AG09309 (cell line): ENCODE data around the gene ACOT11.

Experiments
- DNase-seq: peaks from one replicate; pipeline ENCODE4 v3.0.0-alpha.2; 2010; ENCODE audit warnings: low read depth
- H3K4me3 ChIP-seq: 2 replicates; pipeline ENCODE4 v1.5.1; 2011; ENCODE audit warnings: mild to moderate bottlenecking, low read depth, low read length, moderate library complexity; ENCODE audit not compliant: control insufficient read depth
- CTCF ChIP-seq: IDR thresholded peaks from 2 replicates; pipeline ENCODE4 v1.5.1; 2011; ENCODE audit warnings: mild to moderate bottlenecking, low read depth, low read length, inconsistent platforms; ENCODE audit not compliant: insufficient read depth, control insufficient read depth; ENCODE audit errors: missing control alignments

Gene ACOT11

DNA sequence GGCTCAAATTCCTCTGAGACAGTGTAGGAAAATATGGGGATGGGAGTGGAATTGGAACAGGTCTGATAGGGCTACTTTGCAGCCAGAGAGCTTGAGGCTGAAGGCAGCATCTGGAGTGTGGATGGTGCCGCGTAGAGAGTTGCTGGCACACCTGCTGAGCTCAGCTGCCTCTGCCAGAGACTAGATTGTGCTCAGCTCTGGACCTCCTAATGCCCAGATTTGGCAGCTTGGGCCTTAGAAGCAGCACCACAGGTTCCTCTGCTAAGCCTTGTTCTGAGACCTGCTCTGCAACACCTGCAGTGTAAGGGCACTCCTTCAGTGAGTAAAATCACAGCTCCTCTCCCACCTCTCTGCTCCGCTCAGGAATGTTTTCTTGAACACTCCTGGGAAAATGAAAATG, 23.3 kb downstream of the ACOT11 start:
- no peak for TF ChIP-seq CTCF
- no peak overlapping the region for H3K4me3 ChIP-seq
- DNase-seq: no peak

DNA sequence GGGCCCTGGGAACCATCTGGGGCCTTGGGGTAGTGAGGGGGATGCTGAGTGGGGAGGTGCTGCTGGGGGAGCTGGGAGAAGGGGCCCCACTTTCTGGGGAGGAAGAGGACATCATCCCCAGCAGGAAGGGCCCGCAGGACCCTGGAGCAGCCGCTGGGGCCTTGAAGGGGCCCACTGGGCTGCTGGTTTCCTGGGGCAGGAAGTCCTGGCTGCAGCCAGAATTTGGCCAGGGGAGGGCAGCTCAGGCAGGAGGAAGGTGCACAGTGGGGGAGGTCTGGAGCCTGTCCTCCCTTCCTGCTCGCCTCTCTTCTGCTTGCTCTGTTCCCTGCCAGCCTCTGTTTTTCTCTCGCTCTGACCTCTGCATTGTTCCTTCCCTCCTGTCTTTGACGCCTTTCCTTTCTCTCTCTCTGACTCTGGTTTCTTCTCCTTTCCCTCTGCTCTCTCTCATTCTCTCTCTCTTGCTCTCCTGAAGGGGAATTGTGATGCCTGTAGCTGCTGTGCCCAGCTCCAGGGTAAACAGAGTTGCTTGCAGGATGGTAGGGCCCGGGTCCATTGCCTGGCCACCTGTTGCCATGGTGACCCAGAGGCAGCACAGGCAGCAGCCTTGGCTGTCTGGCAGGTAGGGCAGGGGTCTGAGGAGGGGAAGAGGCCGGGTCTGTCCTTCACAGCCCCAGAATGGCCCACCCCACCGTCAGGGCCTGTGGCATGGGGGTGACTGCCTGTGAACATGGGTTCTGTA, 23.9 kb downstream of the ACOT11 start:
- no peak for DNase-seq
- TF ChIP-seq CTCF: no peak
- no peak overlapping the region for H3K4me3 ChIP-seq

- no peak for TF ChIP-seq CTCF
- DNase-seq: no peak
- no peak overlapping the region for H3K4me3 ChIP-seq
Observed at GRCh38 chr1:54572542-54572850, 24.5 kb downstream of the ACOT11 start.

DNA sequence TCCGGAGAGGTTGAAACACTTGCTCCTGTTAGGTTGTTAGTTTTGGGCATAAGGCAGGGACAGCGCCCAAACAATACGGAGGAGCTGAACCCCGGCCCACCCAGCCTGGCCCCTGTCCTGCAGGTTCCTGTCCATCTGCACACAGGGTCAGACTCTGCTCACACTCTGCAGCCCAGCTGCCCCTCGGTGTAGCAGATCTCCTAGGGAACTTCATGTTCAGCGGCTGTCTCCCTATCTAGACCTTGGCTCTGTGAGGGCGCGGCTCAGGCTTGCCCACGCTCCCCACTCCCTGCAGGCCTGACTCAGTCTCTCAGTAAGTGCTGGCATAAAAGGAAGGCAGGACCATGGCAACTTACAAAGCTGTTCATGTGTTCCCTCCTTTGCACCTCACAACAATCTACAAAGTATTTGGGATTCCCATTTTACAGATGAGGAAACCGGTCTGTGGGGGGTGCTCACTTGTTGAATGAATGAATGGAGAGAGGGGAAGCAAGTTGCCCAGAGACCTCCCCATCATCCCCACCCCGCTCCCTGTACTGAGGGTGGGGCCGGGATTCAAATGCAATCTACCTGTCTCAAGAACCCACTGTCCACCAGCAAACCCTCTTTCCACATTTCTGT, 26.2 kb downstream of the ACOT11 start:
- no peak for DNase-seq
- no peak for TF ChIP-seq CTCF
- H3K4me3 ChIP-seq: no peak overlapping the region

- H3K4me3 ChIP-seq: no peak overlapping the region
- no peak for DNase-seq
- TF ChIP-seq CTCF: no peak
Observed at GRCh38 chr1:54575161-54575560, 27.1 kb downstream of the ACOT11 start.

DNA sequence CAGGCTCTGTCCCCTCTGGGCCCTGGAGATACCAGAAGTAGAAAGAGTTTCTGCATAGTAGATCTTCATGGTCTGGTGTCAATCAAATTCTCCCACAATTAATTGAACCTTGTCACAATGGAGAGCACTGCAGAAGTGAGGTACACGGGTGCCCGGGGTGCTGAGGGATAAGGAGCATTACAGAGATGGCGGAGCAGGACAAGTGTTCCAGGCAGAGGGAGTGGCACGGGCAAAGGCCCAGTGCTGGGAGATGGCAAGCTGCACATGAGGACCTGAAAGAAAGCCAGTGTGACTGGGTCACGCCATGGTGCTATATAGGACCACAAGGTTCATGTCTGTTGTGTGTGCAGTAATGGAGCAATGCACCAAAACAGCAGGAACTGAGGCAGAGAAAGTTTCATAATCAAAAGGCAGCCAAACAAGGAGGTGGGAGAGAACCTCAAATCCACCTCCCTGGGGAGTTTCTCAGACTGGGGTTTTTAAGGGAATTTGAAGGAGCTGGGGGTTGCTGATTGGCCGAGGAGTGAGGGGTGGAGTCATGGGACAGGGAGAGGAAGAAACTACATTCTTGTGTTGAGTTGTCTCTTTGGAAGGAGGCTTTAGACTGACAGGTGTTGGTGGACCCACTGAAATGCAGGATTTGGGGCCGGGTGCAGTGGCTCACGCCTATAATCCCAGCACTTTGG, 27.7 kb downstream of the ACOT11 start:
- H3K4me3 ChIP-seq: no peak overlapping the region
- no peak for TF ChIP-seq CTCF
- no peak for DNase-seq
